Esophagus squamous epithelium (tissue), 4 donors: ENCODE data around the gene P3H2.

Experiments
- POLR2A ChIP-seq, 4 donors: fragments of 450-650 bp; IDR thresholded peaks; one replicate each; pipeline ENCODE4 v1.6.1; 2017; ENCODE audit warnings: antibody characterized with exemption in 4 of 4, mild to moderate bottlenecking in 4 of 4, moderate library complexity in 3 of 4
- TF ChIP-seq, protein P1 (sequence below), 6 experiments: fragments of 450-650 bp in 4 of 6; fragments of 200-600 bp in 2 of 6; sonication (generic) in 2 of 6; IDR thresholded peaks; one replicate each; pipeline ENCODE4 v1.5.1; 2016 to 2019; ENCODE audit warnings: antibody characterized with exemption in 6 of 6, mild to moderate bottlenecking in 4 of 6, moderate library complexity in 4 of 6

DNA sequence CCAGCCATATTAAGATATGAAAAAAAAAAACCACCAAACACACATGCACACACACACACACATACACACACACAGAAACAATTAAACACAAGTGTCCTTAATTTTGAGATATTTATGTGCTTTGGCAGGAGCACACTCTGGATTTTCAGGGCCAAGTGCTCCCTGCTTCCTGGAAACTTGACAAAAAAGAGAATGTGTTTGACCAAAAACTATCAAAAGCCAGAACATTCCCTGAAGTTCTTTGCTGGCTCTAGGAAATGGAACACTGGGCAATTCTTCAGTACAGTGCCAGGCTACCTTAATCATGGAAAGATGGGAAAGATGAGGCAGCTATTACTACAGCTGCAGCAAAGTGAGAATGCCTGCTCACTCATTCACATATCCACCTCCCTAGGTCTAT lies 44.6 kb downstream of the P3H2 start:
- TF ChIP-seq, protein P1, sequence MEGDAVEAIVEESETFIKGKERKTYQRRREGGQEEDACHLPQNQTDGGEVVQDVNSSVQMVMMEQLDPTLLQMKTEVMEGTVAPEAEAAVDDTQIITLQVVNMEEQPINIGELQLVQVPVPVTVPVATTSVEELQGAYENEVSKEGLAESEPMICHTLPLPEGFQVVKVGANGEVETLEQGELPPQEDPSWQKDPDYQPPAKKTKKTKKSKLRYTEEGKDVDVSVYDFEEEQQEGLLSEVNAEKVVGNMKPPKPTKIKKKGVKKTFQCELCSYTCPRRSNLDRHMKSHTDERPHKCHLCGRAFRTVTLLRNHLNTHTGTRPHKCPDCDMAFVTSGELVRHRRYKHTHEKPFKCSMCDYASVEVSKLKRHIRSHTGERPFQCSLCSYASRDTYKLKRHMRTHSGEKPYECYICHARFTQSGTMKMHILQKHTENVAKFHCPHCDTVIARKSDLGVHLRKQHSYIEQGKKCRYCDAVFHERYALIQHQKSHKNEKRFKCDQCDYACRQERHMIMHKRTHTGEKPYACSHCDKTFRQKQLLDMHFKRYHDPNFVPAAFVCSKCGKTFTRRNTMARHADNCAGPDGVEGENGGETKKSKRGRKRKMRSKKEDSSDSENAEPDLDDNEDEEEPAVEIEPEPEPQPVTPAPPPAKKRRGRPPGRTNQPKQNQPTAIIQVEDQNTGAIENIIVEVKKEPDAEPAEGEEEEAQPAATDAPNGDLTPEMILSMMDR (IDR thresholded peaks at IDR 0.05), result no peak
- TF ChIP-seq POLR2A (IDR thresholded peaks at IDR 0.05), result no peak
